Fibroblast of lung (primary cell): ENCODE data around the gene RALGDS. TPM values are rescaled to one million over a fixed set of nuclear protein-coding genes. Genes with fewer than 3 reads are reported as not detected.

Experiments used
- DNase-seq, 2 donors: peaks; one replicate each; pipeline versions ENCODE4 v3.0.0 to v3.0.0-alpha.2; 2010; ENCODE audit warnings: low read depth in 2 of 2
- H2AFZ ChIP-seq: 2 replicates; pipeline ENCODE4 v1.5.1; 2012; ENCODE audit warnings: low read length, control low read depth, inconsistent platforms
- H3K27ac ChIP-seq: 2 replicates; pipeline ENCODE4 v1.5.1; 2011; ENCODE audit warnings: low read length, control low read depth; ENCODE audit not compliant: insufficient read depth
- H3K27me3 ChIP-seq: 2 replicates; pipeline ENCODE4 v1.5.1; 2011; ENCODE audit warnings: mild to moderate bottlenecking, low read length; ENCODE audit not compliant: control insufficient read depth, insufficient read depth
- H3K36me3 ChIP-seq: 2 replicates; pipeline ENCODE4 v1.5.1; 2011; ENCODE audit warnings: low read length; ENCODE audit not compliant: control insufficient read depth, insufficient read depth
- H3K4me1 ChIP-seq: 2 replicates; pipeline ENCODE4 v1.5.1; 2011; ENCODE audit warnings: low read length; ENCODE audit not compliant: control insufficient read depth, insufficient read depth; ENCODE audit errors: extremely low read depth
- H3K4me2 ChIP-seq: 2 replicates; pipeline ENCODE4 v1.5.1; 2011; ENCODE audit warnings: low read length, control low read depth; ENCODE audit not compliant: insufficient read depth; ENCODE audit errors: extremely low read depth
- H3K4me3 ChIP-seq, 4 experiments: fragments of 200-600 bp in 1 of 4; sonication (generic) in 1 of 4; replicated peaks in 1 of 4; 2 replicates each; pipeline ENCODE4 v1.5.1; 2011 to 2016; ENCODE audit warnings: low read length in 4 of 4, low read depth in 3 of 4, mild to moderate bottlenecking in 3 of 4, control low read depth in 2 of 4, inconsistent platforms in 1 of 4, mixed read lengths in 1 of 4; ENCODE audit not compliant: insufficient read depth in 1 of 4; ENCODE audit errors: control extremely low read depth in 1 of 4
- H3K79me2 ChIP-seq: 2 replicates; pipeline ENCODE4 v1.5.1; 2012; ENCODE audit warnings: mild to moderate bottlenecking, low read length, inconsistent platforms; ENCODE audit not compliant: control insufficient read depth, insufficient read depth
- H3K9ac ChIP-seq: 2 replicates; pipeline ENCODE4 v1.5.1; 2011; ENCODE audit warnings: mild to moderate bottlenecking, low read length, control low read depth; ENCODE audit not compliant: insufficient read depth
- H3K9me3 ChIP-seq: 2 replicates; pipeline ENCODE4 v1.5.1; 2012; ENCODE audit warnings: low read depth, low read length; ENCODE audit not compliant: control insufficient read depth, insufficient read depth
- H4K20me1 ChIP-seq: 2 replicates; pipeline ENCODE4 v1.5.1; 2011; ENCODE audit warnings: low read length; ENCODE audit not compliant: control insufficient read depth, insufficient read depth; ENCODE audit errors: extremely low read depth
- CTCF ChIP-seq, 2 donors: IDR thresholded peaks in 1 of 2; conservative IDR thresholded peaks in 1 of 2; 1 replicate in 1 of 2; 2 replicates in 1 of 2; pipeline ENCODE4 v1.5.1; 2011 to 2012; ENCODE audit warnings: low read length in 2 of 2, control low read depth in 1 of 2, inconsistent platforms in 1 of 2, low read depth in 1 of 2, mild to moderate bottlenecking in 1 of 2
- EZH2 ChIP-seq: IDR thresholded peaks from 2 replicates; pipeline ENCODE4 v1.5.1; 2012; ENCODE audit warnings: low read length, control low read depth, mild to moderate bottlenecking; ENCODE audit errors: missing control alignments
- polyA plus RNA-seq, 2 donors: library from polyadenylated mRNA; depleted of rRNA in 1 of 2; stranded (reverse) in 1 of 2; unstranded in 1 of 2; fragments of >200 nt; gene quantifications; 2 replicates each; pipeline ENCODE4 v1.2.1, GENCODE V29; 2011 to 2012; ENCODE audit warnings: missing spikeins in 1 of 2
- total RNA-seq: library from RNA; depleted of rRNA; stranded (reverse); fragments of >200 nt; gene quantifications from 2 replicates; pipeline ENCODE4 v1.2.1, GENCODE V29; 2014

RALGDS gene
- total and polyA plus RNA-seq, 2 donors (not counting 1 experiment from before 2014, with no cell fraction given): 16.6 to 23.6 TPM

- Histone ChIP-seq H3K4me2 (no peak overlapping the region), H3K27me3 (no peaks in the 10 kb centered on the region), H3K36me3 (peaks cover 33% of the 10 kb centered on the region), H3K27ac (no peak overlapping the region), H4K20me1 (no peaks in the 10 kb centered on the region), H3K9me3 (no peaks in the 10 kb centered on the region), H2AFZ (no peak overlapping the region), H3K9ac (no peak overlapping the region), H3K4me3 (no peak overlapping the region), H3K79me2 (no peaks in the 10 kb centered on the region), H3K4me1 (no peaks in the 10 kb centered on the region)
- TF ChIP-seq CTCF (conservative IDR thresholded peaks at IDR 0.05 in 1 of 2, IDR thresholded peaks at IDR 0.05 in 1 of 2; ENCODE audit: low read depth in 1 of 2, low read length in 2 of 2) (no peak), EZH2 (no peak)
- no peak for DNase-seq
These were observed 21.1 kb downstream of the RALGDS start for GRCh38 chr9:133099726-133100505.

- Histone ChIP-seq H3K79me2 (no peaks in the 10 kb centered on the region), H3K9ac (no peak overlapping the region), H2AFZ (no peak overlapping the region), H3K36me3 (peaks cover 33% of the 10 kb centered on the region), H3K27ac (no peak overlapping the region), H3K4me3 (no peak overlapping the region), H3K4me1 (no peaks in the 10 kb centered on the region), H3K9me3 (no peaks in the 10 kb centered on the region), H3K27me3 (no peaks in the 10 kb centered on the region), H4K20me1 (no peaks in the 10 kb centered on the region), H3K4me2 (no peak overlapping the region)
- TF ChIP-seq EZH2 (no peak), CTCF (conservative IDR thresholded peaks at IDR 0.05 in 1 of 2, IDR thresholded peaks at IDR 0.05 in 1 of 2; ENCODE audit: low read depth in 1 of 2, low read length in 2 of 2) (no peak)
- DNase-seq: no peak
These were observed 22.2 kb downstream of the RALGDS start for GRCh38 chr9:133098871-133099270.

GRCh38 chr9:133098104-133098754, 22.8 kb downstream of the RALGDS start:
- no peak for DNase-seq
- Histone ChIP-seq H3K36me3 (peaks cover 27% of the 10 kb centered on the region), H3K79me2 (no peaks in the 10 kb centered on the region), H4K20me1 (no peaks in the 10 kb centered on the region), H3K27me3 (no peaks in the 10 kb centered on the region), H3K4me3 (no peak overlapping the region), H3K27ac (no peak overlapping the region), H2AFZ (no peak overlapping the region), H3K4me1 (no peaks in the 10 kb centered on the region), H3K4me2 (no peak overlapping the region), H3K9me3 (no peaks in the 10 kb centered on the region), H3K9ac (no peak overlapping the region)
- TF ChIP-seq EZH2: no peak
- no peak for TF ChIP-seq CTCF (conservative IDR thresholded peaks at IDR 0.05 in 1 of 2, IDR thresholded peaks at IDR 0.05 in 1 of 2; ENCODE audit: low read depth in 1 of 2, low read length in 2 of 2)
